Stimulated activated CD8-positive, alpha-beta memory T cell treated with anti-CD3 and anti-CD28 coated beads, Interleukin-7, amount 100 ng/mL, for 24 hours (primary cell): ENCODE measurements around the gene TAS2R38.

Source experiments
- DNase-seq: peaks from one replicate; pipeline ENCODE4 v3.0.0-alpha.2; 2020; ENCODE audit warnings: low read depth

Gene TAS2R38

GRCh38 chr7:141976524-141977245, 3.1 kb upstream of the TAS2R38 start:
- DNase-seq: no peak

- DNase-seq: peak; percentile 28
Measured at GRCh38 chr7:141975806-141976523, 2.4 kb upstream of the TAS2R38 start.

- no peak for DNase-seq
Measured at GRCh38 chr7:141974831-141975230, 1.3 kb upstream of the TAS2R38 start.

- DNase-seq: no peak
Measured at GRCh38 chr7:141960687-141961422, 12.7 kb downstream of the TAS2R38 start.

GRCh38 chr7:141956084-141956483, 17.5 kb downstream of the TAS2R38 start:
- DNase-seq: no peak

GRCh38 chr7:141954334-141954733, 19.2 kb downstream of the TAS2R38 start:
- DNase-seq: no peak

- DNase-seq: no peak
Measured at GRCh38 chr7:141952461-141952860, 21.1 kb downstream of the TAS2R38 start.

GRCh38 chr7:141950806-141951205, 22.8 kb downstream of the TAS2R38 start:
- DNase-seq: no peak

GRCh38 chr7:141949911-141950310, 23.7 kb downstream of the TAS2R38 start:
- DNase-seq: no peak

- no peak for DNase-seq
Measured at GRCh38 chr7:141949451-141949850, 24.1 kb downstream of the TAS2R38 start.

GRCh38 chr7:141949021-141949420, 24.6 kb downstream of the TAS2R38 start:
- no peak for DNase-seq

GRCh38 chr7:141946796-141947195, 26.8 kb downstream of the TAS2R38 start, which contains the start of gene CLEC5A:
Gene CLEC5A (minus strand): TSS chr7:141946974. CDS start chr7:141946292, 682 bp downstream.
- no peak for DNase-seq

GRCh38 chr7:141945356-141945755, 28.2 kb downstream of the TAS2R38 start:
- DNase-seq: no peak

GRCh38 chr7:141944811-141945210, 28.8 kb downstream of the TAS2R38 start:
- DNase-seq: no peak

GRCh38 chr7:141943846-141944245, 29.7 kb downstream of the TAS2R38 start:
- DNase-seq: no peak

- no peak for DNase-seq
Measured at GRCh38 chr7:141941075-141941474, 32.5 kb downstream of the TAS2R38 start.

- DNase-seq: no peak
Measured at GRCh38 chr7:141930211-141930610, 43.4 kb downstream of the TAS2R38 start.

GRCh38 chr7:141928845-141929195, 44.8 kb downstream of the TAS2R38 start:
- DNase-seq: no peak

GRCh38 chr7:141928146-141928844, 45.3 kb downstream of the TAS2R38 start:
- no peak for DNase-seq
